ENCODE results near the gene MYO19. TPM values are rescaled to one million over a fixed set of nuclear protein-coding genes. Genes with fewer than 3 reads are reported as not detected.

The MYO19 gene
- total and polyA plus RNA-seq, 9 of the 15 experiments (the other 6 are each of a cell fraction or from before 2014, with no cell fraction given), result 21.6 to 176 (median 129) TPM

DNA sequence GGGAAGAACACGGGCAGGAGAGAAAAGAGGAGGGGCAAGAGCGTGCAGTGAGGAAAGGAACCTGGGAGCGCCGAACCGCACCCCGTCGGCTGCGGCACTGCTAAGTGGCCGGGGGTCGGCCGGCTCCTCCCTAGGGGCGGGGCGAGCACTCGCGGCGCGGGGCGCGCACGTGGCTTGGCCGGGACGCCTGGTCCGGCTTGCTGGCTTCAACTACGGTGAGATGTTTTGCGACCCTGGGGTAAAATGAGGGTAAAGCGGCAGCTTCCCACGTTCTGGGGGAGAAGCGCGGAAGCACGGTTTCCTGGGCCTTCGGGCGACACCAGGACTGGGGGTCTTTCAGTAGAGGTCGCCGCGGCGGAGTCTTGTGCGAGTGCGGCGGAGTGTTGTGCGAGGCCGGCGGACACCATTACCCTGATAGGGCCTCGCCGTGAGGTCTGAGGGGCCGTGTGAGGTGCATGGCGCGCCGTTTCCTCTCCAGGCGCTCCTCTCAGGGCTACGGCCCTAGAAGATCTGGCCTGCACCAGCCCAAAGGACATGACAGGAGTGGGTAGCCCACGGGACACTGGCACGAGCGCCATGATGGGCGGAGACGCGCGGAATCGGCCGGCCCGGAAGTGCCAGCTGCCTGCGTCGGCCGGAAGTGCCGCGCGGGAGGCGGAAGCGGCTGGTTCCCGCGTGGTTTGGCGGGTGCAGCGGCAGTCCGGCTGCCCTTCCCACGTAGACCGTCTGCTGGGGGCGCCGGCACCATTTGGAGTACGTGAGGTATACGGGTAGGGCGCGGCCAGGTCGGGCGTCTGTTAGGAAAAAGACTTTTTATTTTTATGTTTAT is at the start of gene MYO19, which contains the start of gene PIGW (continued):
- TF ChIP-seq ZNF764 (CRISPR knock-in tag; IDR thresholded peaks at IDR 0.05; ENCODE audit: low read depth), result no peak
- TF ChIP-seq, protein P1, sequence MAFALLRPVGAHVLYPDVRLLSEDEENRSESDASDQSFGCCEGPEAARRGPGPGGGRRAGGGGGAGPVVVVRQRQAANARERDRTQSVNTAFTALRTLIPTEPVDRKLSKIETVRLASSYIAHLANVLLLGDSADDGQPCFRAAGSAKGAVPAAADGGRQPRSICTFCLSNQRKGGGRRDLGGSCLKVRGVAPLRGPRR (CRISPR knock-in tag; IDR thresholded peaks at IDR 0.05), result no peak
- no peak for TF ChIP-seq ZNF586 (CRISPR knock-in tag; conservative IDR thresholded peaks at IDR 0.05)
- no peak for TF ChIP-seq ZBED1 (IDR thresholded peaks at IDR 0.05)
- TF ChIP-seq, protein P2, sequence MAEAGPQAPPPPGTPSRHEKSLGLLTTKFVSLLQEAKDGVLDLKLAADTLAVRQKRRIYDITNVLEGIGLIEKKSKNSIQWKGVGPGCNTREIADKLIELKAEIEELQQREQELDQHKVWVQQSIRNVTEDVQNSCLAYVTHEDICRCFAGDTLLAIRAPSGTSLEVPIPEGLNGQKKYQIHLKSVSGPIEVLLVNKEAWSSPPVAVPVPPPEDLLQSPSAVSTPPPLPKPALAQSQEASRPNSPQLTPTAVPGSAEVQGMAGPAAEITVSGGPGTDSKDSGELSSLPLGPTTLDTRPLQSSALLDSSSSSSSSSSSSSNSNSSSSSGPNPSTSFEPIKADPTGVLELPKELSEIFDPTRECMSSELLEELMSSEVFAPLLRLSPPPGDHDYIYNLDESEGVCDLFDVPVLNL (CRISPR knock-in tag; IDR thresholded peaks at IDR 0.05; ENCODE audit: low read depth), result no peak
- TF ChIP-seq KDM2B (CRISPR knock-in tag; IDR thresholded peaks at IDR 0.05), result peak; percentile 14; the same call in 1 of the 2 replicates
- TF ChIP-seq SREBF2 (CRISPR knock-in tag; IDR thresholded peaks at IDR 0.05), result no peak
- TF ChIP-seq EWSR1 (IDR thresholded peaks at IDR 0.05; ENCODE audit: borderline replicate concordance, low read depth, partially characterized antibody), result no peak
- TF ChIP-seq ZNF217 (CRISPR knock-in tag; IDR thresholded peaks at IDR 0.05), result no peak
- peak; percentile 95 for TF ChIP-seq GTF2E2 (tag; IDR thresholded peaks at IDR 0.05)
- TF ChIP-seq MBD2 (IDR thresholded peaks at IDR 0.05; ENCODE audit: borderline replicate concordance, low read depth), result peak; percentile 11; the same call in 1 of the 2 replicates
- TF ChIP-seq FOXJ3 (CRISPR knock-in tag; IDR thresholded peaks at IDR 0.05), result no peak
- TF ChIP-seq SRF (CRISPR knock-in tag; IDR thresholded peaks at IDR 0.05), result no peak
- no peak for TF ChIP-seq ZNF717 (CRISPR knock-in tag; IDR thresholded peaks at IDR 0.05)
- TF ChIP-seq, protein P3, sequence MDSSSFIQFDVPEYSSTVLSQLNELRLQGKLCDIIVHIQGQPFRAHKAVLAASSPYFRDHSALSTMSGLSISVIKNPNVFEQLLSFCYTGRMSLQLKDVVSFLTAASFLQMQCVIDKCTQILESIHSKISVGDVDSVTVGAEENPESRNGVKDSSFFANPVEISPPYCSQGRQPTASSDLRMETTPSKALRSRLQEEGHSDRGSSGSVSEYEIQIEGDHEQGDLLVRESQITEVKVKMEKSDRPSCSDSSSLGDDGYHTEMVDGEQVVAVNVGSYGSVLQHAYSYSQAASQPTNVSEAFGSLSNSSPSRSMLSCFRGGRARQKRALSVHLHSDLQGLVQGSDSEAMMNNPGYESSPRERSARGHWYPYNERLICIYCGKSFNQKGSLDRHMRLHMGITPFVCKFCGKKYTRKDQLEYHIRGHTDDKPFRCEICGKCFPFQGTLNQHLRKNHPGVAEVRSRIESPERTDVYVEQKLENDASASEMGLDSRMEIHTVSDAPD (CRISPR knock-in tag; IDR thresholded peaks at IDR 0.05), result no peak
- TF ChIP-seq, protein P4, sequence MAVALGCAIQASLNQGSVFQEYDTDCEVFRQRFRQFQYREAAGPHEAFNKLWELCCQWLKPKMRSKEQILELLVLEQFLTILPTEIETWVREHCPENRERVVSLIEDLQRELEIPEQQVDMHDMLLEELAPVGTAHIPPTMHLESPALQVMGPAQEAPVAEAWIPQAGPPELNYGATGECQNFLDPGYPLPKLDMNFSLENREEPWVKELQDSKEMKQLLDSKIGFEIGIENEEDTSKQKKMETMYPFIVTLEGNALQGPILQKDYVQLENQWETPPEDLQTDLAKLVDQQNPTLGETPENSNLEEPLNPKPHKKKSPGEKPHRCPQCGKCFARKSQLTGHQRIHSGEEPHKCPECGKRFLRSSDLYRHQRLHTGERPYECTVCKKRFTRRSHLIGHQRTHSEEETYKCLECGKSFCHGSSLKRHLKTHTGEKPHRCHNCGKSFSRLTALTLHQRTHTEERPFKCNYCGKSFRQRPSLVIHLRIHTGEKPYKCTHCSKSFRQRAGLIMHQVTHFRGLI (CRISPR knock-in tag; IDR thresholded peaks at IDR 0.05), result no peak

Data from K562 (cell line).